K562 (cell line): Measurements from ENCODE around the gene SAMD8. TPM values are rescaled to one million over a fixed set of nuclear protein-coding genes. Genes with fewer than 3 reads are reported as not detected.

ENCODE experiments used
- ARID4B ChIP-seq: sonication (generic); formaldehyde crosslinking; IDR thresholded peaks from 2 replicates; pipeline ENCODE4 v1.8.0; 2022; ENCODE audit warnings: mild to moderate bottlenecking, missing genetic modification reagents
- DEAF1 ChIP-seq: fragments of 450-650 bp; formaldehyde crosslinking; IDR thresholded peaks from 2 replicates; pipeline ENCODE4 v1.4.0; 2020; ENCODE audit warnings: mild to moderate bottlenecking, moderate library complexity
- ELF4 ChIP-seq: fragments of 450-650 bp; formaldehyde crosslinking; IDR thresholded peaks from 2 replicates; pipeline ENCODE4 v1.4.0; 2022; ENCODE audit warnings: missing genetic modification characterization
- HDGF ChIP-seq: fragments of 450-650 bp; IDR thresholded peaks from 2 replicates; pipeline ENCODE4 v1.6.1; 2016
- HMGXB4 ChIP-seq: sonication (generic); formaldehyde crosslinking; IDR thresholded peaks from 2 replicates; pipeline ENCODE4 v1.8.1; 2023; ENCODE audit warnings: mild to moderate bottlenecking, missing genetic modification reagents
- MBD1 ChIP-seq: fragments of 250-450 bp; sonication (Bioruptor Pico); IDR thresholded peaks from 2 replicates; pipeline ENCODE4 v1.8.0; 2022; ENCODE audit warnings: inconsistent platforms
- POLR3G ChIP-seq: IDR thresholded peaks from 2 replicates; pipeline ENCODE4 v1.6.1; 2011; ENCODE audit not compliant: insufficient read length, insufficient replicate concordance; ENCODE audit errors: extremely low read depth
- SAFB2 ChIP-seq: fragments of 200-400 bp; formaldehyde crosslinking; IDR thresholded peaks from 2 replicates; pipeline ENCODE4 v1.6.1; 2018; ENCODE audit warnings: borderline replicate concordance, low read length, low read depth, moderate library complexity; ENCODE audit not compliant: severe bottlenecking
- SRSF1 ChIP-seq: fragments of 200-400 bp; formaldehyde crosslinking; IDR thresholded peaks from 2 replicates; pipeline ENCODE4 v1.6.1; 2017; ENCODE audit warnings: mild to moderate bottlenecking, low read depth, low read length, moderate library complexity
- SRSF7 ChIP-seq: fragments of 200-400 bp; formaldehyde crosslinking; optimal IDR thresholded peaks from 2 replicates; pipeline ENCODE3; 2017; ENCODE audit warnings: mild to moderate bottlenecking, low read depth, low read length
- ZMIZ1 ChIP-seq, 2 experiments: fragments of 150-350 bp in 1 of 2; IDR thresholded peaks; 2 replicates each; pipeline ENCODE4 v1.6.1; 2012 to 2016; ENCODE audit warnings: low read depth in 2 of 2, low read length in 2 of 2, mild to moderate bottlenecking in 1 of 2, moderate library complexity in 1 of 2
- ZNF583 ChIP-seq: fragments of 250-450 bp; sonication (Bioruptor Pico); IDR thresholded peaks from 2 replicates; pipeline ENCODE4 v1.4.0; 2020
- polyA plus RNA-seq, 8 experiments: library from polyadenylated mRNA; depleted of rRNA in 4 of 8; stranded (reverse) in 5 of 8; unstranded in 3 of 8; fragments of >200 nt; fragmentation: Nextera tagmentation in 2 of 8; fragmentation: Illumina TruSeq in 1 of 8; extraction: Ambion mirVana in 2 of 8; extraction: Trizol in 1 of 8; gene quantifications; 2 replicates each; pipeline versions ENCODE4 v1.2.1 to v1.2.3, GENCODE V29; 2011 to 2014; ENCODE audit warnings: inconsistent platforms in 1 of 8, missing spikeins in 1 of 8
- total RNA-seq, 7 experiments: library from RNA; depleted of rRNA in 6 of 7; stranded (reverse); fragments of >200 nt in 6 of 7; fragmentation: Illumina TruSeq in 2 of 7; extraction: Trizol in 2 of 7; gene quantifications; 2 replicates each; pipeline versions ENCODE4 v1.2.1 to v1.2.3, GENCODE V29; 2011 to 2021; ENCODE audit warnings: low replicate concordance in 1 of 7

SAMD8 gene
- total and polyA plus RNA-seq, 9 of the 15 experiments (the other 6 are each of a cell fraction or from before 2014, with no cell fraction given): 2.7 to 16.1 (median 6.2) TPM

GRCh38 chr10:75211007-75211691 lies 99.7 kb downstream of the SAMD8 start (continued):
- TF ChIP-seq MBD1 (CRISPR knock-in tag): no peak
- peak; percentile 81 for TF ChIP-seq ARID4B (CRISPR knock-in tag)
- TF ChIP-seq HMGXB4 (CRISPR knock-in tag): 0 out of 2 replicates have a peak, but pooled peaks have one; percentile 68
- TF ChIP-seq POLR3G: no peak
- TF ChIP-seq HDGF: 0 out of 2 replicates have a peak, but pooled peaks have one; percentile 38
- no peak for TF ChIP-seq ZMIZ1 (IDR thresholded peaks at IDR 0.05; ENCODE audit: low read depth in 2 of 2, low read length in 2 of 2)
- no peak for TF ChIP-seq ELF4
- TF ChIP-seq SAFB2: no peak
- TF ChIP-seq SRSF1: 0 out of 2 replicates have a peak, but pooled peaks have one; percentile 20
- no peak for TF ChIP-seq ZNF583 (CRISPR knock-in tag)
- TF ChIP-seq SRSF7: no peak
- 0 out of 2 replicates have a peak, but pooled peaks have one; percentile 8 for TF ChIP-seq DEAF1 (CRISPR knock-in tag)
